ENCODE data around the gene ARID4B.

DNA sequence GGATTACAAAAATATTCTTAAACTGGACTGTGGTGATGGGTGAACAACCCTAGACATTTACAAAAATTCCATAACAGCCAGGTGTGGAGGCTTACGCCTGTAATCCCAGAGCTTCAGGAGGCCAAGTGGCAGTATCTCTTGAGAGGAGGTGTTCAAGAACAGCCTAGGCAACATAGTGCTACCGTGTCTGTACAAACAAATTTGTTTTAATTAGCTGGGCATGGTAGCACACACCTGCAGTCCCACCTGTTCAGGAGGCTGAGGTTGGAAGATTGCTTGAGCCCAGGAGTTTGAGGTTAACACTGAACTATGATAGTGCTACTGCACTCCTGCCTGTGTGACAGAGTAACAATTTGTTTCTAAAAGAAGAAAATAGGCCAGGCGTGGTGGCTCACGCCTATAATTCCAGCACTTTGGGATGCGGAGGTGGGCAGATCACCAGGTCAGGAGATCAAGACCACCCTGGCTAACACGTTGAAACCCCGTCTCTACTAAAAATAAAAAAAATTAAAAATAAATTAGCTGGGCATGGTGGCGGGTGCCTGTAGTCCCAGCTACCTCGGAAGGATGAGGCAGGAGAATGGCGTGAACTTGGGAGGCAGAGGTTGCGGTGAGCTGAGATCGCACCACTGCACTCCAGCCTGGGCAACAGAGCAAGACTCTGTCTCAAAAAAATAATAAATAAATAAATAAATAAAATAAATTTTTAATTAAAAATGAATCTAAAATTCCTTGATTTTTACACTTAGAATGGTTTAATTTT lies 37.1 kb downstream of the ARID4B start:
- no peak for TF ChIP-seq JARID2 (CRISPR knock-in tag; IDR thresholded peaks at IDR 0.05; ENCODE audit: insufficient replicate concordance)
- no peak for TF ChIP-seq ZNF687 (CRISPR knock-in tag; IDR thresholded peaks at IDR 0.05)
- TF ChIP-seq ZNF124 (CRISPR knock-in tag; IDR thresholded peaks at IDR 0.05): no peak
- no peak for TF ChIP-seq JUND (CRISPR knock-in tag; IDR thresholded peaks at IDR 0.05)
- no peak for TF ChIP-seq POLR2A (IDR thresholded peaks at IDR 0.05; ENCODE audit: insufficient read depth in 1 of 2, low read depth in 2 of 2, low read length in 2 of 2)

Data from HepG2 (cell line).